Calu3 (cell line): ENCODE data around the gene CDC37. TPM values are rescaled to one million over a fixed set of nuclear protein-coding genes. Genes with fewer than 3 reads are reported as not detected.
"Not testable (repeated sequence)": the region's sequence is repeated elsewhere in the genome, so short reads cannot be mapped to it uniquely, and the experiment has no call there.

Source experiments
- BruUV-seq: library from RNA; stranded (reverse); fragments of 400-500 nt; replicated peaks from 2 replicates; lab custom pipeline; 2021; lab: Mats Ljungman, UMichigan
- CTCF ChIA-PET: fragments of 300-600 bp; sonication (Branson Sonifier 250); formaldehyde crosslinking; loops from one replicate; lab custom pipeline; 2022; ENCODE audit warnings: antibody characterized with exemption; lab: Charles Lee
- DNase-seq: peaks from one replicate; pipeline ENCODE4 v3.0.0; 2022
- H3K27ac Mint-ChIP-seq: one replicate; pipeline ENCODE4 v1.8.0; 2022; ENCODE audit warnings: mixed read lengths; ENCODE audit not compliant: unreplicated experiment
- H3K27me3 Mint-ChIP-seq: one replicate; pipeline ENCODE4 v1.8.0; 2022; ENCODE audit warnings: mixed read lengths; ENCODE audit not compliant: unreplicated experiment
- H3K36me3 Mint-ChIP-seq: one replicate; pipeline ENCODE4 v1.8.0; 2022; ENCODE audit warnings: mild to moderate bottlenecking, moderate library complexity, mixed read lengths; ENCODE audit not compliant: insufficient read depth, unreplicated experiment
- H3K4me1 Mint-ChIP-seq: one replicate; pipeline ENCODE4 v1.8.0; 2022; ENCODE audit warnings: mild to moderate bottlenecking, low read depth, mixed read lengths; ENCODE audit not compliant: unreplicated experiment
- H3K4me3 Mint-ChIP-seq: one replicate; pipeline ENCODE4 v1.8.0; 2022; ENCODE audit warnings: mild to moderate bottlenecking, low read depth, moderate library complexity, mixed read lengths; ENCODE audit not compliant: unreplicated experiment
- H3K9me3 Mint-ChIP-seq: one replicate; pipeline ENCODE4 v1.8.0; 2022; ENCODE audit warnings: low read depth, mixed read lengths; ENCODE audit not compliant: unreplicated experiment
- intact Hi-C: fragments of 100-400 bp; cut with micrococcal nuclease; formaldehyde crosslinking; loops from one replicate; pipeline ENCODE4 v1.10.0; 2022; ENCODE audit not compliant: unreplicated experiment
- total RNA-seq: library from RNA; stranded (reverse); gene quantifications from 2 replicates; pipeline ENCODE4 v1.2.3, GENCODE V29; 2022
- TF ChIP-seq, protein P1 (sequence below): fragments of 200-600 bp; IDR thresholded peaks from one replicate; pipeline ENCODE4 v1.8.0; 2022; ENCODE audit warnings: antibody characterized with exemption; ENCODE audit not compliant: unreplicated experiment

Gene CDC37
- total RNA-seq, 1 experiment from 2014 or later = 181 TPM

DNA sequence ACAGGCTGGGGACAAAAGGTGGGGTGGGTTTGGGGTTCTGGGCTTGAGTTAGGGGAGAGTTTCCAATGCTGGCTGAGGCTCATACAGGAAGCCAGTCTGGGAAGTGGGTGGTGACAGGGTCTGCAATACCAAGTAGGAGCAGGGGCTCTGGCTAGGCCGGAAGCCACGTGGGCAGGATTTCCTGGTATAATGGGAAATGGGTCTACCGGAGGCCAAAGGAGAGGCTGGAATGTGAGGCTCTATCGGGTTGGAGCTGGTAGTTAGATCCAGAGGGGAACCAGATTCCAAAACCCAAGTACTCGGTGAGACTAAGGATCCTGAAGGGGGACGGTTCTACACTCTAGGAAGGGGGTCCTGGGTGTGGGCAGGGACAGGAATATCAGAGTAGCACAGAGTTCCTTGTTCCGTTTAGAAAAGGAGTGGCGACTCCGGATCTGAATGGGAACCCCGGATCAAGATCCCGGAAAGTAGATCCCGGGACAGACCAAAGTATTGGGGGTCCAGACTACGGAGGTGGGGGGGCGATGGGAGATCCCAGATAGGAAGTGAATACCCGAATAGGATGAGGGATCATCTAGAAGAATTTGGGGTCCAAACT is 802 bp downstream of the CDC37 start:
- Mint-ChIP-seq H3K27ac (peak overlapping the region; percentile 88), H3K4me3 (peak overlapping the region; percentile 87), H3K4me1 (peaks cover 8% of the 10 kb centered on the region), H3K27me3 (peaks cover 22% of the 10 kb centered on the region), H3K36me3 (peaks cover 48% of the 10 kb centered on the region), H3K9me3 (no peaks in the 10 kb centered on the region)
- intact Hi-C loops = no loop called here
- CTCF ChIA-PET = interaction anchor here (0.7 to 2.0 kb wide), 2 partner anchors 44 to 143 kb away, joined by 7 to 8 read pairs; no protein-coding TSS in a partner anchor
- DNase-seq = no peak
- BruUV-seq = TSS peak; percentile 68
- TF ChIP-seq, protein P1, sequence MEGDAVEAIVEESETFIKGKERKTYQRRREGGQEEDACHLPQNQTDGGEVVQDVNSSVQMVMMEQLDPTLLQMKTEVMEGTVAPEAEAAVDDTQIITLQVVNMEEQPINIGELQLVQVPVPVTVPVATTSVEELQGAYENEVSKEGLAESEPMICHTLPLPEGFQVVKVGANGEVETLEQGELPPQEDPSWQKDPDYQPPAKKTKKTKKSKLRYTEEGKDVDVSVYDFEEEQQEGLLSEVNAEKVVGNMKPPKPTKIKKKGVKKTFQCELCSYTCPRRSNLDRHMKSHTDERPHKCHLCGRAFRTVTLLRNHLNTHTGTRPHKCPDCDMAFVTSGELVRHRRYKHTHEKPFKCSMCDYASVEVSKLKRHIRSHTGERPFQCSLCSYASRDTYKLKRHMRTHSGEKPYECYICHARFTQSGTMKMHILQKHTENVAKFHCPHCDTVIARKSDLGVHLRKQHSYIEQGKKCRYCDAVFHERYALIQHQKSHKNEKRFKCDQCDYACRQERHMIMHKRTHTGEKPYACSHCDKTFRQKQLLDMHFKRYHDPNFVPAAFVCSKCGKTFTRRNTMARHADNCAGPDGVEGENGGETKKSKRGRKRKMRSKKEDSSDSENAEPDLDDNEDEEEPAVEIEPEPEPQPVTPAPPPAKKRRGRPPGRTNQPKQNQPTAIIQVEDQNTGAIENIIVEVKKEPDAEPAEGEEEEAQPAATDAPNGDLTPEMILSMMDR = no peak

DNA sequence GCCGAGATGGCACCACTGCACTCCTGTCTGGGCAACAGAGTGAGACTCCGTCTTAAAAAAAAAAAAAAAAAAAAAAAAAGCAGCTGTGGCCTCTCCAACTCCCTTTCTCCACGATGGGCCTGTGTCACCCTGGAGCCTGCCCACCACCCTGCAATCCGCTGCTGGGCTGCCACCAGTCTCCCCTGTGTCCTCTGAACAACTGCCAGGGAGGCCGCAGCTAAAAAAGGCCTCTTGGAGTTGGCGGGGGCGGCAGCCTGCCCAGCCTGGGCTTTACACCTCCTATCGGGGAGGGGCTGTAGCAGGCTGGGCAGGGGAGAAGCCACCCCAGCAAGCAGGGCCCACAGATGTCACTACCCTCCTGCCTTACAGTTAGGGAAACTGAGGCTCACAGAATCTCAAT is 3.5 kb downstream of the CDC37 start:
- DNase-seq = no peak
- Mint-ChIP-seq H3K36me3 (peaks cover 61% of the 10 kb centered on the region), H3K9me3 (no peaks in the 10 kb centered on the region), H3K4me3 (no peak overlapping the region), H3K27ac (no peak overlapping the region), H3K4me1 (peaks cover 9% of the 10 kb centered on the region), H3K27me3 (peaks cover 2% of the 10 kb centered on the region)
- intact Hi-C loops = no loop called here
- BruUV-seq = no TSS peak
- CTCF ChIA-PET = interaction anchor here (0.6 kb wide), 1 partner anchor 28 kb away, joined by 3 read pairs; no protein-coding TSS in a partner anchor
- TF ChIP-seq, protein P1 = no peak

DNA sequence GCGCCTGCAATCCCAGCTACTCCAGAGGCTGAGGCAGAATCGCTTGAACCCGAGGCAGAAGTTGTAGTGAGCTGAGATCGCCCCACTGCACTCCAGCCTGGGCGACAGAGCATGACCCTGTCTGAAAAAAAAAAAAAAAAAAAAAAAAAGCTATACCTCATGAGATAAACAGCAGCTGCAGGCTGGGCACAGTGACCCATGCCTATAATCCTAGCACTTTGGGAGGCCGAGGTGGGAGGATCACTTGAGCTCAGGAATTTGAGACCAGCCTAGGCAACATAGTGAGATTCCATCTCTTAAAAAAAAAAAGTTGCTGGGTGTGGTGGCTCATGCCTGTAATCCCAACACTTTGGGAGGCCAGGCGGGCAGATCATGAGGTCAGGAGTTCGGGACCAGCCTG is 4.0 kb downstream of the CDC37 start:
- H3K27me3 Mint-ChIP-seq, H3K4me1 Mint-ChIP-seq, H3K4me3 Mint-ChIP-seq, BruUV-seq, DNase-seq, H3K9me3 Mint-ChIP-seq, intact Hi-C loops, H3K27ac Mint-ChIP-seq: not testable (repeated sequence)
- H3K36me3 Mint-ChIP-seq = peaks cover 57% of the 10 kb centered on the region
- CTCF ChIA-PET = interaction anchor here (0.6 kb wide), 1 partner anchor 28 kb away, joined by 3 read pairs; no protein-coding TSS in a partner anchor

DNA sequence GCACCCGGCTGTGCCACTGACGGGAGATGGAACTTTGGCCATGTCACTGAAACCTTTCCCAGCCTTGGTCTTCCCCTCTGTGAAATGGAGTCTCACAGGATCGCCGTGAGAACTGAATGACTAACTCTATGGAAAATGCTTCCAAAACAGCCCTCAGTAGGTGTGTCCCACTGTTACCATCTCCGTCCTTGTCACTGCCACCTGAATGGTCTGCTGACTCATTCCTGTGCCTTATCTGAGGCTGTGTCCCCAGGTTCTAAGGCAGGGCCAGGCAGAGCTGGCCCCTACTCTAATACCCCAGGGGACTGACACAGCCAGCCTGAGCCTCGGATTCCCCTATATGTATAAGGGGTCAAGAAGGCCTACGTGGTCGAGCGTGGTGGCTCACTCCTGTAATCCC is 4.5 kb downstream of the CDC37 start:
- TF ChIP-seq, protein P1 = no peak
- Mint-ChIP-seq H3K27ac (no peak overlapping the region), H3K36me3 (peaks cover 55% of the 10 kb centered on the region), H3K9me3 (no peaks in the 10 kb centered on the region), H3K27me3 (no peaks in the 10 kb centered on the region), H3K4me3 (no peak overlapping the region), H3K4me1 (peaks cover 9% of the 10 kb centered on the region)
- intact Hi-C loops = no loop called here
- CTCF ChIA-PET = no interaction called here
- BruUV-seq = no TSS peak
- no peak for DNase-seq

DNA sequence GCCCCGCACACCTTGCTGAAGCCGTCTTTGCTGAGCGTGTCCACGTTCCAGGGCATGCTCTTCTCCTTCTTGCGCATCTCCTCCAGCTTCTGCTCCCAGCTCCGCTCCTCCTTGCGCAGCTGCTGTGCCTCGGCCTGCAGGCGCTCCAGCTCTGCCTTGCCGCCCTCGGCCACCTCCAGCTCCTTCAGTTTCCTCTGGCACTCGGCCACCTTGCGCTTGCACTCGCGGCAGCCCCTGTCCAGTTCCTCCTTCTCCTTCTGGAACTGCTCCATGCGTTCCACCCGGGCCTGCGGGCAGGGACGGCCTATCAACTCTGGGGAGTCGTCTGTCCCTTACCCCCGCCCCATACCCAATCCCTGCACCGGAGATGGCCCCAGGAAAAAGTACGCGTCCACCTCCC is 7.4 kb downstream of the CDC37 start:
- Mint-ChIP-seq H3K27ac (no peak overlapping the region), H3K27me3 (no peaks in the 10 kb centered on the region)

More for the DNA sequence above, 7.4 kb downstream of the CDC37 start:
- no peaks in the 10 kb centered on the region for H3K9me3 Mint-ChIP-seq
- no TSS peak for BruUV-seq
- TF ChIP-seq, protein P1 = no peak
- no peak for DNase-seq
- peaks cover 9% of the 10 kb centered on the region for H3K4me1 Mint-ChIP-seq
- peaks cover 32% of the 10 kb centered on the region for H3K36me3 Mint-ChIP-seq
- CTCF ChIA-PET = interaction anchor here (0.6 kb wide), 1 partner anchor 361 kb away, joined by 3 read pairs; no protein-coding TSS in a partner anchor
- intact Hi-C loops = no loop called here
- peak overlapping the region; percentile 18 for H3K4me3 Mint-ChIP-seq
